ENCODE results near the gene TNK2.
"Not testable (repeated sequence)": the region's sequence is repeated elsewhere in the genome, so short reads cannot be mapped to it uniquely, and the experiment has no call there.

DNA sequence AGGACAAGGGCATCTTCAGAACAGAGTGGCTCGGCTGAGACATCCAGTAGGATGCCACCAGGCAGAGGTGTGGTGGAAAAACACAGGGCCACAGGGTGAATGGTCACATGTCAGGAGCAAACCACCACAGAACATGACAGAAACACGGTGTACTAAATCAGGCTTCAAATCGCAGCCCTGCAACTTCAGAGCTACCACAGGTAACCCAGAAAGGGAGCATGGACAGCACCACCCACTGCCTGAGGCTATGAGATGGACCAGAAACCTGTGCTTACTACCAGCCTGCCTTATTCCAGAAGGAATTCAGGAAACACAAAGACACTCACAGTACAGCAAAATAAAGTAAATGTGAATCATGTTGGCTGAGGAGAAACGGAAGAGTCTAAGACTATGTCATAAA, 41.8 kb upstream of the TNK2 start:
- TF ChIP-seq, protein P1, sequence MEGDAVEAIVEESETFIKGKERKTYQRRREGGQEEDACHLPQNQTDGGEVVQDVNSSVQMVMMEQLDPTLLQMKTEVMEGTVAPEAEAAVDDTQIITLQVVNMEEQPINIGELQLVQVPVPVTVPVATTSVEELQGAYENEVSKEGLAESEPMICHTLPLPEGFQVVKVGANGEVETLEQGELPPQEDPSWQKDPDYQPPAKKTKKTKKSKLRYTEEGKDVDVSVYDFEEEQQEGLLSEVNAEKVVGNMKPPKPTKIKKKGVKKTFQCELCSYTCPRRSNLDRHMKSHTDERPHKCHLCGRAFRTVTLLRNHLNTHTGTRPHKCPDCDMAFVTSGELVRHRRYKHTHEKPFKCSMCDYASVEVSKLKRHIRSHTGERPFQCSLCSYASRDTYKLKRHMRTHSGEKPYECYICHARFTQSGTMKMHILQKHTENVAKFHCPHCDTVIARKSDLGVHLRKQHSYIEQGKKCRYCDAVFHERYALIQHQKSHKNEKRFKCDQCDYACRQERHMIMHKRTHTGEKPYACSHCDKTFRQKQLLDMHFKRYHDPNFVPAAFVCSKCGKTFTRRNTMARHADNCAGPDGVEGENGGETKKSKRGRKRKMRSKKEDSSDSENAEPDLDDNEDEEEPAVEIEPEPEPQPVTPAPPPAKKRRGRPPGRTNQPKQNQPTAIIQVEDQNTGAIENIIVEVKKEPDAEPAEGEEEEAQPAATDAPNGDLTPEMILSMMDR (IDR thresholded peaks at IDR 0.05; ENCODE audit: borderline replicate concordance, extremely low read depth, low read length, poor library complexity, severe bottlenecking): not testable (repeated sequence)
- not testable (repeated sequence) for TF ChIP-seq EZH2 (IDR thresholded peaks at IDR 0.05; ENCODE audit: borderline replicate concordance, low read depth, low read length, severe bottlenecking)

All from DND-41 (cell line).